D721Med (cell line): ENCODE results near the gene SUPT6H.
"Not testable (repeated sequence)": the region's sequence is repeated elsewhere in the genome, so short reads cannot be mapped to it uniquely, and the experiment has no call there.

Source experiments
- DNase-seq: peaks from one replicate; pipeline ENCODE4 v3.0.0; 2011; ENCODE audit warnings: low spot score; ENCODE audit not compliant: insufficient read length
- FAIRE-seq: peaks from 2 replicates; lab custom pipeline; 2011; peaks lifted over from hg19 to GRCh38; lab: Jason Lieb, UNC
- CTCF ChIP-seq: IDR thresholded peaks from 2 replicates; pipeline ENCODE4 v1.5.1; 2012; ENCODE audit warnings: mild to moderate bottlenecking, control low read depth; ENCODE audit not compliant: insufficient read depth; ENCODE audit errors: missing control alignments

Gene SUPT6H

GRCh38 chr17:28734712-28735241 is 72.8 kb downstream of the SUPT6H start:
- no peak for DNase-seq
- no peak for TF ChIP-seq CTCF
- no peak for FAIRE-seq

GRCh38 chr17:28735242-28735722 is 73.3 kb downstream of the SUPT6H start:
- DNase-seq: no peak

GRCh38 chr17:28735913-28736769 is 74.1 kb downstream of the SUPT6H start:
- not testable (repeated sequence) for DNase-seq, FAIRE-seq

More at GRCh38 chr17:28735242-28735722, 73.3 kb downstream of the SUPT6H start:
- no peak for TF ChIP-seq CTCF
- FAIRE-seq: no peak

GRCh38 chr17:28737316-28737715 is 75.3 kb downstream of the SUPT6H start:
- DNase-seq (no peak), FAIRE-seq (no peak)
- no peak for TF ChIP-seq CTCF

- TF ChIP-seq CTCF: no peak
- DNase-seq: no peak
- FAIRE-seq: no peak
Observed at GRCh38 chr17:28737770-28738679, 76.0 kb downstream of the SUPT6H start.

GRCh38 chr17:28738680-28739384 is 76.8 kb downstream of the SUPT6H start:
- FAIRE-seq (no peak), DNase-seq (no peak)
- no peak for TF ChIP-seq CTCF
